K562 (cell line): ENCODE data around the gene ZC3H8. TPM values are rescaled to one million over a fixed set of nuclear protein-coding genes. Genes with fewer than 3 reads are reported as not detected.

Source experiments
- ATAC-seq: fragments of 200-7000 bp; cut with Tn5 transposase; 3 replicates; pipeline ENCODE4 v1.9.1; 2020; ENCODE audit warnings: moderate library complexity
- BruUV-seq: library from RNA; stranded (reverse); fragments of 400-500 nt; replicated peaks from 2 replicates; lab custom pipeline; 2021; lab: Mats Ljungman, UMichigan
- CTCF ChIA-PET: fragments of 300-600 bp; formaldehyde crosslinking; extraction: SDS; loops from one replicate; lab custom pipeline; 2021; ENCODE audit warnings: low intra/inter-chr PET ratio; lab: Yijun Ruan, JAX
- POLR2A ChIA-PET: fragments of 300-600, 350-650 bp; sonication (Branson Sonifier 250); formaldehyde crosslinking; extraction: SDS; loops from one replicate; lab custom pipeline; 2021; ENCODE audit warnings: antibody characterized with exemption, inconsistent platforms; lab: Yijun Ruan, JAX
- DNase-seq, 4 experiments: peaks; one replicate each; pipeline versions ENCODE4 v3.0.0 to v3.0.0-alpha.2; 2011 to 2018; ENCODE audit warnings: low spot score in 3 of 4, mixed read lengths in 3 of 4; ENCODE audit errors: extremely low read depth in 1 of 4
- FAIRE-seq: peaks from 2 replicates; lab custom pipeline; 2011; peaks lifted over from hg19 to GRCh38; lab: Jason Lieb, UNC
- H2AFZ ChIP-seq: 2 replicates; pipeline ENCODE4 v1.6.0; 2011; ENCODE audit warnings: low read depth, low read length, control low read depth, inconsistent platforms
- H3K27ac ChIP-seq: fragments of 200-600 bp; 3 replicates; pipeline ENCODE4 v1.8.0; 2011; ENCODE audit warnings: low read depth, mild to moderate bottlenecking, control low read depth, inconsistent platforms, low read length, moderate library complexity, mixed read lengths; ENCODE audit errors: extremely low read depth
- H3K27me3 ChIP-seq, 2 experiments: fragments of 300-600 bp in 1 of 2; 2 replicates in 1 of 2; 3 replicates in 1 of 2; pipeline versions ENCODE4 v1.6.0 to v1.8.0; 2011; ENCODE audit warnings: inconsistent platforms in 2 of 2, low read length in 2 of 2, mild to moderate bottlenecking in 1 of 2, mixed read lengths in 1 of 2, moderate library complexity in 1 of 2; ENCODE audit not compliant: control insufficient read depth in 2 of 2, insufficient read depth in 2 of 2
- H3K36me3 ChIP-seq: fragments of 300-600 bp; 3 replicates; pipeline ENCODE4 v1.8.0; 2011; ENCODE audit warnings: mild to moderate bottlenecking, low read length, inconsistent platforms; ENCODE audit not compliant: control insufficient read depth, insufficient read depth
- H3K4me1 ChIP-seq, 2 experiments: fragments of 200-600 bp in 1 of 2; replicated peaks in 1 of 2; 2 replicates in 1 of 2; 3 replicates in 1 of 2; pipeline versions ENCODE4 v1.5.1 to v1.8.0; 2011; ENCODE audit warnings: inconsistent platforms in 2 of 2, low read length in 2 of 2, mild to moderate bottlenecking in 1 of 2, mixed read lengths in 1 of 2, moderate library complexity in 1 of 2; ENCODE audit not compliant: control insufficient read depth in 2 of 2, insufficient read depth in 2 of 2
- H3K4me2 ChIP-seq: 2 replicates; pipeline ENCODE4 v1.6.1; 2011; ENCODE audit warnings: low read length, control low read depth, inconsistent platforms, mixed read lengths; ENCODE audit not compliant: insufficient read depth
- H3K4me3 ChIP-seq: fragments of 200-600 bp; sonication (generic), shearing (Covaris generic); 2 replicates; pipeline ENCODE4 v1.5.1; 2016; ENCODE audit warnings: control low read depth, inconsistent platforms
- H3K79me2 ChIP-seq: fragments of 200-600 bp; 3 replicates; pipeline ENCODE4 v1.8.0; 2011; ENCODE audit warnings: low read length, inconsistent platforms; ENCODE audit not compliant: control insufficient read depth, insufficient read depth
- H3K9ac ChIP-seq, 2 experiments: 2 replicates each; pipeline versions ENCODE4 v1.6.0 to v1.6.1; 2011; ENCODE audit warnings: low read depth in 2 of 2, low read length in 2 of 2, control low read depth in 1 of 2, inconsistent platforms in 1 of 2, mild to moderate bottlenecking in 1 of 2, mixed read lengths in 1 of 2; ENCODE audit not compliant: insufficient read depth in 1 of 2
- H3K9me1 ChIP-seq: one replicate; pipeline ENCODE4 v1.6.0; 2011; ENCODE audit warnings: inconsistent platforms, mild to moderate bottlenecking, low read length, moderate library complexity; ENCODE audit not compliant: control insufficient read depth, insufficient read depth
- H3K9me3 ChIP-seq: replicated peaks from 2 replicates; pipeline ENCODE4 v1.5.1; 2011; ENCODE audit warnings: low read depth, low read length, inconsistent platforms; ENCODE audit not compliant: control insufficient read depth, insufficient read depth
- H4K20me1 ChIP-seq: replicated peaks from 2 replicates; pipeline ENCODE4 v1.6.1; 2011; ENCODE audit warnings: low read length, inconsistent platforms, mixed read lengths; ENCODE audit not compliant: control insufficient read depth, insufficient read depth
- C11orf30 ChIP-seq: fragments of 450-650 bp; IDR thresholded peaks from 2 replicates; pipeline ENCODE4 v1.6.1; 2016; ENCODE audit warnings: low read depth, mild to moderate bottlenecking
- CEBPB ChIP-seq: fragments of 450-650 bp; IDR thresholded peaks from 2 replicates; pipeline ENCODE4 v1.6.1; 2016; ENCODE audit warnings: missing genetic modification characterization, missing compliant biosample characterization
- IFI16 ChIP-seq: fragments of 250-450 bp; sonication (Bioruptor Pico); IDR thresholded peaks from 2 replicates; pipeline ENCODE4 v2.1.2; 2022; ENCODE audit warnings: mild to moderate bottlenecking, inconsistent platforms
- MEIS2 ChIP-seq: fragments of 450-650 bp; IDR thresholded peaks from 2 replicates; pipeline ENCODE4 v1.6.1; 2014; ENCODE audit warnings: mild to moderate bottlenecking; ENCODE audit not compliant: partially characterized antibody
- U2AF1 ChIP-seq: fragments of 200-400 bp; formaldehyde crosslinking; optimal IDR thresholded peaks from 2 replicates; pipeline ENCODE3; 2017; ENCODE audit warnings: mild to moderate bottlenecking, low read depth, low read length, moderate library complexity
- ZNF316 ChIP-seq: fragments of 450-650 bp; IDR thresholded peaks from 2 replicates; pipeline ENCODE4 v1.6.1; 2016
- WGBS: fragments of 100-300 bp; shearing (Covaris generic); methylation state at CpG from one replicate; pipeline ENCODE4 v1.1.6; 2016; ENCODE audit warnings: low coverage, mixed read lengths; ENCODE audit not compliant: insufficient coverage; ENCODE audit errors: missing lambda C conversion rate; 5-methylcytosine and 5-hydroxymethylcytosine counted together
- in situ Hi-C: fragments of 300-500 bp; cut with MboI; formaldehyde crosslinking; loops from 4 replicates; pipeline ENCODE4 v1.15.0; 2018; ENCODE audit warnings: inconsistent platforms, mixed read lengths
- intact Hi-C: fragments of 100-400 bp; cut with micrococcal nuclease; formaldehyde crosslinking; loops from 2 replicates; pipeline ENCODE4 v1.14.2; 2022
- polyA plus RNA-seq, 8 experiments: library from polyadenylated mRNA; depleted of rRNA in 4 of 8; stranded (reverse) in 5 of 8; unstranded in 3 of 8; fragments of >200 nt; fragmentation: Nextera tagmentation in 2 of 8; fragmentation: Illumina TruSeq in 1 of 8; extraction: Ambion mirVana in 2 of 8; extraction: Trizol in 1 of 8; gene quantifications; 2 replicates each; pipeline versions ENCODE4 v1.2.1 to v1.2.3, GENCODE V29; 2011 to 2014; ENCODE audit warnings: inconsistent platforms in 1 of 8, missing spikeins in 1 of 8
- total RNA-seq, 7 experiments: library from RNA; depleted of rRNA in 6 of 7; stranded (reverse); fragments of >200 nt in 6 of 7; fragmentation: Illumina TruSeq in 2 of 7; extraction: Trizol in 2 of 7; gene quantifications; 2 replicates each; pipeline versions ENCODE4 v1.2.1 to v1.2.3, GENCODE V29; 2011 to 2021; ENCODE audit warnings: low replicate concordance in 1 of 7
- TF ChIP-seq, protein P1 (sequence below), 2 experiments: IDR thresholded peaks in 1 of 2; conservative IDR thresholded peaks in 1 of 2; 2 replicates each; pipeline ENCODE4 v1.6.1; 2016; ENCODE audit warnings: low read depth in 2 of 2, mild to moderate bottlenecking in 1 of 2, missing compliant biosample characterization in 1 of 2, missing genetic modification characterization in 1 of 2, moderate library complexity in 1 of 2
- TF ChIP-seq, protein P2 (sequence below): fragments of 250-450 bp; sonication (Bioruptor Pico); IDR thresholded peaks from 2 replicates; pipeline ENCODE4 v1.4.0; 2020; ENCODE audit warnings: mild to moderate bottlenecking

ZC3H8 gene
- total and polyA plus RNA-seq, 9 of the 15 experiments (the other 6 are each of a cell fraction or from before 2014, with no cell fraction given): 11.6 to 41.5 (median 27.5) TPM

DNA sequence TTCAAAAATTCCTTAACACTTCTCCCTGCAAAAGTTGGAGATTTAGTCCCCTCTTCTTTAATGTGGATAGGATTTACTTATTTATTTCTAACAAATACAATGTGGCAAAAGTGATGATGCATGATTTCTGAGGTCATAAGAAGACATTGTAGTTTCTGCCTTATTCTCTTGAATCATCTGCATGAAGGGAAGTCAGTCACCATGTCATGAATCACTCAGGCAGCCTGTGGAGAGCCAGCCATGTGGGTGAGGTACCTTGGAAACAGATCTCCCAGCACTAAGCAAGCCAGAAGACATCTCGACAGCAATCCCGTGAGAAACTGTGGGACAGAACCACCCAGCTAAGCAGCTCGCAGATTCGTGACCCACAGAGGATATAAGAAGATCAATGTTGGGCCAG is 2.7 kb upstream of the ZC3H8 start:
- H3K27ac ChIP-seq: no peak overlapping the region
- TF ChIP-seq CEBPB (tag) (no peak), IFI16 (no peak), U2AF1 (no peak), MEIS2 (peak; percentile 48), ZNF316 (peak; percentile 74), C11orf30 (peak; percentile 41; the same call in 1 of the 2 replicates)
- TF ChIP-seq, protein P1, sequence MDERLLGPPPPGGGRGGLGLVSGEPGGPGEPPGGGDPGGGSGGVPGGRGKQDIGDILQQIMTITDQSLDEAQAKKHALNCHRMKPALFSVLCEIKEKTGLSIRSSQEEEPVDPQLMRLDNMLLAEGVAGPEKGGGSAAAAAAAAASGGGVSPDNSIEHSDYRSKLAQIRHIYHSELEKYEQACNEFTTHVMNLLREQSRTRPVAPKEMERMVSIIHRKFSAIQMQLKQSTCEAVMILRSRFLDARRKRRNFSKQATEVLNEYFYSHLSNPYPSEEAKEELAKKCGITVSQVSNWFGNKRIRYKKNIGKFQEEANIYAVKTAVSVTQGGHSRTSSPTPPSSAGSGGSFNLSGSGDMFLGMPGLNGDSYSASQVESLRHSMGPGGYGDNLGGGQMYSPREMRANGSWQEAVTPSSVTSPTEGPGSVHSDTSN (CRISPR knock-in tag; IDR thresholded peaks at IDR 0.05; ENCODE audit: low read depth): no peak
- TF ChIP-seq, protein P1 (tag; conservative IDR thresholded peaks at IDR 0.05; ENCODE audit: low read depth): 0 out of 2 replicates have a peak, but pooled peaks have one; percentile 24
- TF ChIP-seq, protein P2, sequence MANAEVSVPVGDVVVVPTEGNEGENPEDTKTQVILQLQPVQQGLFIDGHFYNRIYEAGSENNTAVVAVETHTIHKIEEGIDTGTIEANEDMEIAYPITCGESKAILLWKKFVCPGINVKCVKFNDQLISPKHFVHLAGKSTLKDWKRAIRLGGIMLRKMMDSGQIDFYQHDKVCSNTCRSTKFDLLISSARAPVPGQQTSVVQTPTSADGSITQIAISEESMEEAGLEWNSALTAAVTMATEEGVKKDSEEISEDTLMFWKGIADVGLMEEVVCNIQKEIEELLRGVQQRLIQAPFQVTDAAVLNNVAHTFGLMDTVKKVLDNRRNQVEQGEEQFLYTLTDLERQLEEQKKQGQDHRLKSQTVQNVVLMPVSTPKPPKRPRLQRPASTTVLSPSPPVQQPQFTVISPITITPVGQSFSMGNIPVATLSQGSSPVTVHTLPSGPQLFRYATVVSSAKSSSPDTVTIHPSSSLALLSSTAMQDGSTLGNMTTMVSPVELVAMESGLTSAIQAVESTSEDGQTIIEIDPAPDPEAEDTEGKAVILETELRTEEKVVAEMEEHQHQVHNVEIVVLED (CRISPR knock-in tag): no peak
- TF ChIP-seq, all 486 proteins: peak for 4
- CTCF ChIA-PET: no interaction called here
- no peak overlapping the region for H3K9ac ChIP-seq
- intact Hi-C loops (loop anchor here (5.0 kb wide), 4 partner anchors 135 to 360 kb away; partner anchors contain the start of genes MERTK and TTL), in situ Hi-C loops (loop anchor here (25.0 kb wide), 1 partner anchor 230 kb away; the partner anchor contains the start of gene TTL)
- H3K27me3 ChIP-seq: no peaks in the 10 kb centered on the region
- ATAC-seq: no peak
- H3K36me3 ChIP-seq: no peaks in the 10 kb centered on the region
- H4K20me1 ChIP-seq: no peaks in the 10 kb centered on the region
- H2AFZ ChIP-seq: no peak overlapping the region
- H3K4me3 ChIP-seq: no peak overlapping the region
- peaks cover 18% of the 10 kb centered on the region for H3K79me2 ChIP-seq
- whole genome bisulfite sequencing: 64% methylated on average over 4 of the region's 4 CpGs
- no peak overlapping the region for H3K4me2 ChIP-seq
- POLR2A ChIA-PET: interaction anchor here (0.6 to 0.7 kb wide), 2 partner anchors 9 to 217 kb away, joined by 3 to 4 read pairs; no protein-coding TSS in a partner anchor
- FAIRE-seq: no peak
- no peak for DNase-seq
- H3K9me3 ChIP-seq: peaks cover 4% of the 10 kb centered on the region; the same call in 1 of the 2 replicates
- BruUV-seq: no TSS peak
- peaks cover 22 to 27% of the 10 kb centered on the region in 2 experiments for H3K4me1 ChIP-seq
- no peaks in the 10 kb centered on the region for H3K9me1 ChIP-seq
